Uterus (tissue), 2 donors: ENCODE results near the gene TMEM63B.

Experiments used
- CTCF ChIP-seq, 4 experiments: fragments of 200-600 bp in 2 of 4; fragments of 450-650 bp in 2 of 4; sonication (generic) in 2 of 4; IDR thresholded peaks; one replicate each; pipeline ENCODE4 v1.5.1; 2016 to 2019; ENCODE audit warnings: antibody characterized with exemption in 4 of 4, mild to moderate bottlenecking in 2 of 4, moderate library complexity in 1 of 4
- POLR2A ChIP-seq, 2 donors: fragments of 450-650 bp; IDR thresholded peaks; one replicate each; pipeline ENCODE4 v1.6.1; 2016; ENCODE audit warnings: antibody characterized with exemption in 2 of 2, mild to moderate bottlenecking in 1 of 2, moderate library complexity in 1 of 2

- TF ChIP-seq CTCF (IDR thresholded peaks at IDR 0.05) (no peak), POLR2A (IDR thresholded peaks at IDR 0.05) (no peak)
Observed at GRCh38 chr6:44088827-44089590, 38.3 kb upstream of the TMEM63B start.
